GM12872 (cell line): Measurements from ENCODE around the gene PARD3.

Experiments
- CTCF ChIP-seq: IDR thresholded peaks from 3 replicates; pipeline ENCODE4 v1.5.1; 2011; ENCODE audit warnings: low read depth, mild to moderate bottlenecking, low read length, moderate library complexity; ENCODE audit not compliant: insufficient read depth

PARD3 gene

GRCh38 chr10:34520084-34520483 lies 295.0 kb downstream of the PARD3 start:
- no peak for TF ChIP-seq CTCF

- TF ChIP-seq CTCF = no peak
These were observed 300.8 kb downstream of the PARD3 start for GRCh38 chr10:34514290-34514689.

GRCh38 chr10:34513636-34514035 lies 301.5 kb downstream of the PARD3 start:
- no peak for TF ChIP-seq CTCF

GRCh38 chr10:34507217-34507616 lies 307.9 kb downstream of the PARD3 start:
- TF ChIP-seq CTCF = no peak

GRCh38 chr10:34506786-34507185 lies 308.3 kb downstream of the PARD3 start:
- no peak for TF ChIP-seq CTCF

- no peak for TF ChIP-seq CTCF
These were observed 309.8 kb downstream of the PARD3 start for GRCh38 chr10:34505338-34505737.

GRCh38 chr10:34504534-34504933 lies 310.6 kb downstream of the PARD3 start:
- no peak for TF ChIP-seq CTCF

- no peak for TF ChIP-seq CTCF
These were observed 311.4 kb downstream of the PARD3 start for GRCh38 chr10:34503704-34504103.
